NCI-H146 (cell line): ENCODE measurements around the gene SNED1.
A peak's percentile ranks its signal among the peaks of the same experiment; 100 is the strongest.
"Not testable (repeated sequence)": the region's sequence is repeated elsewhere in the genome, so short reads cannot be mapped to it uniquely, and the experiment has no call there.

Experiments used
- DNase-seq: peaks from one replicate; lab custom pipeline; 2025; lab: John Stamatoyannopoulos, UW

The SNED1 gene

GRCh38 chr2:240972636-240973521, 25.5 kb upstream of the SNED1 start:
- peak; percentile 10 for DNase-seq

- no peak for DNase-seq
Observed at GRCh38 chr2:240974771-240975572, 23.4 kb upstream of the SNED1 start.

- not testable (repeated sequence) for DNase-seq
Observed at GRCh38 chr2:240975903-240976302, 22.5 kb upstream of the SNED1 start.

- no peak for DNase-seq
Observed at GRCh38 chr2:240981280-240981679, 17.1 kb upstream of the SNED1 start.

- no peak for DNase-seq
Observed at GRCh38 chr2:240981871-240982800, 16.3 kb upstream of the SNED1 start.

- no peak for DNase-seq
Observed at GRCh38 chr2:240982821-240983281, 15.6 kb upstream of the SNED1 start.

- peak; percentile 78 for DNase-seq
Observed at GRCh38 chr2:240983361-240983995, 14.9 kb upstream of the SNED1 start.

GRCh38 chr2:240983996-240984498, 14.4 kb upstream of the SNED1 start:
- no peak for DNase-seq

- no peak for DNase-seq
Observed at GRCh38 chr2:240985881-240986786, 12.3 kb upstream of the SNED1 start.

GRCh38 chr2:240986787-240987411, 11.5 kb upstream of the SNED1 start:
- no peak for DNase-seq

GRCh38 chr2:240987588-240987987, 10.8 kb upstream of the SNED1 start:
- DNase-seq = no peak

GRCh38 chr2:240988146-240988545, 10.3 kb upstream of the SNED1 start:
- DNase-seq = no peak

- no peak for DNase-seq
Observed at GRCh38 chr2:240988571-240989271, 9.7 kb upstream of the SNED1 start.

GRCh38 chr2:240989451-240990265, 8.8 kb upstream of the SNED1 start:
- no peak for DNase-seq

- no peak for DNase-seq
Observed at GRCh38 chr2:240990266-240990529, 8.2 kb upstream of the SNED1 start.

GRCh38 chr2:240990726-240991377, 7.6 kb upstream of the SNED1 start:
- no peak for DNase-seq

- no peak for DNase-seq
Observed at GRCh38 chr2:240991378-240992263, 6.8 kb upstream of the SNED1 start.
